ENCODE measurements around the gene SLC15A4. TPM values are rescaled to one million over a fixed set of nuclear protein-coding genes. Genes with fewer than 3 reads are reported as not detected.
"Not testable (repeated sequence)": the region's sequence is repeated elsewhere in the genome, so short reads cannot be mapped to it uniquely, and the experiment has no call there.

Gene SLC15A4
- polyA plus RNA-seq, 3 donors: 27.5 to 30.9 (median 30.1) TPM

- DNase-seq (ENCODE audit: low read depth in 3 of 3, low spot score in 2 of 3): not testable (repeated sequence)
Observed at GRCh38 chr12:128846671-128847070, 22.9 kb upstream of the SLC15A4 start.

- no peak for DNase-seq (ENCODE audit: low read depth in 3 of 3, low spot score in 2 of 3)
Observed at GRCh38 chr12:128844031-128844635, 20.4 kb upstream of the SLC15A4 start.

- no peak for DNase-seq (ENCODE audit: low read depth in 3 of 3, low spot score in 2 of 3)
Observed at GRCh38 chr12:128843538-128843937, 19.8 kb upstream of the SLC15A4 start.

GRCh38 chr12:128842579-128842978 lies 18.8 kb upstream of the SLC15A4 start:
- no peak for DNase-seq (ENCODE audit: low read depth in 3 of 3, low spot score in 2 of 3)

- DNase-seq (ENCODE audit: low read depth in 3 of 3, low spot score in 2 of 3): no peak
Observed at GRCh38 chr12:128840862-128841468, 17.2 kb upstream of the SLC15A4 start.

- DNase-seq (ENCODE audit: low read depth in 3 of 3, low spot score in 2 of 3): not testable (repeated sequence)
Observed at GRCh38 chr12:128839885-128840284, 16.1 kb upstream of the SLC15A4 start.

- DNase-seq (ENCODE audit: low read depth in 3 of 3, low spot score in 2 of 3): no peak
Observed at GRCh38 chr12:128833418-128833817, 9.7 kb upstream of the SLC15A4 start.

GRCh38 chr12:128830505-128830893 lies 6.7 kb upstream of the SLC15A4 start:
- DNase-seq (ENCODE audit: low read depth in 3 of 3, low spot score in 2 of 3): no peak

- DNase-seq (ENCODE audit: low read depth in 3 of 3, low spot score in 2 of 3): no peak
Observed at GRCh38 chr12:128829861-128830504, 6.2 kb upstream of the SLC15A4 start.

- DNase-seq (ENCODE audit: low read depth in 3 of 3, low spot score in 2 of 3): no peak
Observed at GRCh38 chr12:128827724-128828123, 4.0 kb upstream of the SLC15A4 start.

- DNase-seq (ENCODE audit: low read depth in 3 of 3, low spot score in 2 of 3): no peak
Observed at GRCh38 chr12:128825835-128826234, 2.1 kb upstream of the SLC15A4 start.

GRCh38 chr12:128823216-128823915 lies 392 bp downstream of the SLC15A4 start:
- DNase-seq (ENCODE audit: low read depth in 3 of 3, low spot score in 2 of 3): no peak

- no peak for DNase-seq (ENCODE audit: low read depth in 3 of 3, low spot score in 2 of 3)
Observed at GRCh38 chr12:128820723-128821432, 2.9 kb downstream of the SLC15A4 start.

- DNase-seq (ENCODE audit: low read depth in 3 of 3, low spot score in 2 of 3): no peak
Observed at GRCh38 chr12:128820253-128820652, 3.5 kb downstream of the SLC15A4 start.

GRCh38 chr12:128819293-128820144 lies 4.2 kb downstream of the SLC15A4 start:
- no peak for DNase-seq (ENCODE audit: low read depth in 3 of 3, low spot score in 2 of 3)

GRCh38 chr12:128818065-128819022 lies 5.4 kb downstream of the SLC15A4 start:
- no peak for DNase-seq (ENCODE audit: low read depth in 3 of 3, low spot score in 2 of 3)

- no peak for DNase-seq (ENCODE audit: low read depth in 3 of 3, low spot score in 2 of 3)
Observed at GRCh38 chr12:128817111-128818015, 6.4 kb downstream of the SLC15A4 start.

GRCh38 chr12:128816643-128816920 lies 7.2 kb downstream of the SLC15A4 start:
- DNase-seq (ENCODE audit: low read depth in 3 of 3, low spot score in 2 of 3): no peak
